ENCODE results near the gene MFRP.

The MFRP gene

GRCh38 chr11:119316729-119317591 is 29.5 kb downstream of the MFRP start, which contains the start of gene MCAM:
MCAM (minus strand) TSS chr11:119317130; CDS start chr11:119317101, 29 bp downstream.
- DNase-seq: peak; percentile 7

GRCh38 chr11:119316016-119316728 is 30.3 kb downstream of the MFRP start:
- no peak for DNase-seq

- DNase-seq: peak; percentile 39
These were observed 31.1 kb downstream of the MFRP start for GRCh38 chr11:119315131-119316015.

GRCh38 chr11:119314726-119315125 is 31.8 kb downstream of the MFRP start:
- DNase-seq: no peak

- no peak for DNase-seq
These were observed 35.8 kb downstream of the MFRP start for GRCh38 chr11:119310682-119311052.

- DNase-seq: no peak
These were observed 36.4 kb downstream of the MFRP start for GRCh38 chr11:119309953-119310681.

- no peak for DNase-seq
These were observed 37.1 kb downstream of the MFRP start for GRCh38 chr11:119309411-119309810.

GRCh38 chr11:119307974-119308373 is 38.5 kb downstream of the MFRP start:
- no peak for DNase-seq

GRCh38 chr11:119307219-119307618 is 39.3 kb downstream of the MFRP start:
- DNase-seq: no peak

- peak; percentile 6 for DNase-seq
These were observed 40.1 kb downstream of the MFRP start for GRCh38 chr11:119306373-119306890.

GRCh38 chr11:119305556-119306372 is 40.7 kb downstream of the MFRP start:
- DNase-seq: no peak

- DNase-seq: no peak
These were observed 43.2 kb downstream of the MFRP start for GRCh38 chr11:119303227-119303718.

- DNase-seq: no peak
These were observed 46.1 kb downstream of the MFRP start for GRCh38 chr11:119300198-119300964.

- DNase-seq: no peak
These were observed 47.1 kb downstream of the MFRP start for GRCh38 chr11:119299416-119299815.

- no peak for DNase-seq
These were observed 47.8 kb downstream of the MFRP start for GRCh38 chr11:119298726-119299125.

GRCh38 chr11:119297938-119298337 is 48.6 kb downstream of the MFRP start:
- DNase-seq: no peak

GRCh38 chr11:119295178-119295577 is 51.3 kb downstream of the MFRP start:
- no peak for DNase-seq

GRCh38 chr11:119293461-119293860 is 53.0 kb downstream of the MFRP start:
- DNase-seq: no peak

- no peak for DNase-seq
These were observed 55.5 kb downstream of the MFRP start for GRCh38 chr11:119290894-119291497.

All from stimulated activated naive CD4-positive, alpha-beta T cell treated with Interleukin-2 at 50 U/mL for 16 hours (primary cell).